Loucy (cell line): ENCODE measurements around the gene TNKS1BP1.

ENCODE experiments used
- H2AFZ ChIP-seq: fragments of 200-600 bp; sonication (generic); 2 replicates; pipeline ENCODE4 v1.6.0; 2016; ENCODE audit warnings: antibody characterized with exemption, mild to moderate bottlenecking, low read length, moderate library complexity
- H3F3A ChIP-seq: fragments of 200-600 bp; 2 replicates; pipeline ENCODE4 v1.6.0; 2016; ENCODE audit warnings: antibody characterized with exemption, low read depth, mild to moderate bottlenecking
- H3K27me3 ChIP-seq: fragments of 200-600 bp; sonication (generic); 2 replicates; pipeline ENCODE4 v1.6.1; 2014; ENCODE audit warnings: low read length, mild to moderate bottlenecking; ENCODE audit not compliant: insufficient read depth, poor library complexity, severe bottlenecking
- H3K36me3 ChIP-seq: fragments of 200-600 bp; sonication (generic); 2 replicates; pipeline ENCODE4 v1.6.1; 2016; ENCODE audit warnings: low read length; ENCODE audit not compliant: insufficient read depth
- H3K4me1 ChIP-seq: fragments of 200-600 bp; sonication (generic); 2 replicates; pipeline ENCODE4 v1.5.1; 2014; ENCODE audit warnings: low read length, mild to moderate bottlenecking; ENCODE audit not compliant: insufficient read depth, poor library complexity, severe bottlenecking
- H3K4me2 ChIP-seq: fragments of 200-600 bp; sonication (generic); 2 replicates; pipeline ENCODE4 v1.6.0; 2014; ENCODE audit warnings: antibody characterized with exemption, low read length, low read depth, mild to moderate bottlenecking; ENCODE audit not compliant: poor library complexity, severe bottlenecking
- H3K4me3 ChIP-seq: fragments of 200-600 bp; sonication (generic); 2 replicates; pipeline ENCODE4 v1.5.1; 2014; ENCODE audit warnings: low read length, mild to moderate bottlenecking, mixed read lengths; ENCODE audit not compliant: poor library complexity, severe bottlenecking
- H3K79me2 ChIP-seq: fragments of 200-600 bp; sonication (generic); 2 replicates; pipeline ENCODE4 v1.6.1; 2014; ENCODE audit warnings: low read length; ENCODE audit not compliant: insufficient read depth
- H3K9ac ChIP-seq: fragments of 200-600 bp; sonication (generic); 2 replicates; pipeline ENCODE4 v1.6.0; 2014; ENCODE audit warnings: mild to moderate bottlenecking, low read depth, low read length, moderate library complexity; ENCODE audit not compliant: poor library complexity, severe bottlenecking
- H3K9me2 ChIP-seq: fragments of 200-600 bp; sonication (generic); replicated peaks from 2 replicates; pipeline ENCODE4 v1.6.1; 2016; ENCODE audit warnings: low read depth, low read length, mixed read lengths
- H3K9me3 ChIP-seq: fragments of 200-600 bp; sonication (generic); 2 replicates; pipeline ENCODE4 v1.6.1; 2014; ENCODE audit warnings: mild to moderate bottlenecking, antibody characterized with exemption, low read length, low read depth; ENCODE audit not compliant: insufficient read depth
- H4K20me1 ChIP-seq: fragments of 200-600 bp; sonication (generic); 2 replicates; pipeline ENCODE4 v1.6.0; 2014; ENCODE audit warnings: antibody characterized with exemption, low read length, mild to moderate bottlenecking; ENCODE audit not compliant: insufficient read depth, poor library complexity, severe bottlenecking
- CTCF ChIP-seq: fragments of 200-600 bp; sonication (generic); conservative IDR thresholded peaks from 2 replicates; pipeline ENCODE4 v1.5.1; 2014; ENCODE audit warnings: mild to moderate bottlenecking, antibody characterized with exemption, low read length
- EZH2phosphoT487 ChIP-seq: fragments of 200-600 bp; IDR thresholded peaks from 2 replicates; pipeline ENCODE4 v1.6.1; 2018; ENCODE audit warnings: antibody characterized with exemption, mild to moderate bottlenecking, moderate library complexity, borderline replicate concordance

The TNKS1BP1 gene

DNA sequence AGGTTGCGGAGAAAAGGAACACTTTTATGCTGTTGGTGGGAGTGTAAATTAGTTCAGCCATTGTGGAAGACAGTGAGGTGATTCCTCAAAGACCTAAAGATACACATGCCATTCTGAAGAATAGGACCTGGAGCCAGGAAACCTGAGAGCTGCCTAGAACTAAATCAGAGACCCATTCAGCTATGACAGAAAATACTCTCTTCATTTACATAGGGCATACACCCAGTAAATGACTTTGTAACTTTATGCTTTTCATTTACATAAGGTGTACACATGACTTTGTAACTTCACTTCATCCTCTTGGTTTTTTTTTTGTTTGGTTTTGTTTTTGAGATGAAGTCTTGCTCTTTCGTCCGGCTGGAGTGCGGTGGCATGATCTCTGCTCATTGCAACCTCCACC is 62.6 kb downstream of the TNKS1BP1 start:
- H3F3A ChIP-seq: no peaks in the 10 kb centered on the region
- H3K36me3 ChIP-seq: no peaks in the 10 kb centered on the region
- H4K20me1 ChIP-seq: no peaks in the 10 kb centered on the region
- TF ChIP-seq EZH2phosphoT487: no peak
- TF ChIP-seq CTCF: no peak
- no peaks in the 10 kb centered on the region for H3K27me3 ChIP-seq
- H2AFZ ChIP-seq: no peak overlapping the region
- H3K9me2 ChIP-seq: no peaks in the 10 kb centered on the region
- no peak overlapping the region for H3K9ac ChIP-seq
- H3K4me3 ChIP-seq: no peak overlapping the region
- H3K9me3 ChIP-seq: no peaks in the 10 kb centered on the region
- no peak overlapping the region for H3K4me2 ChIP-seq
- H3K4me1 ChIP-seq: no peaks in the 10 kb centered on the region
- H3K79me2 ChIP-seq: no peaks in the 10 kb centered on the region

- H3K9me3 ChIP-seq: no peaks in the 10 kb centered on the region
- H3F3A ChIP-seq: no peaks in the 10 kb centered on the region
- H3K27me3 ChIP-seq: no peaks in the 10 kb centered on the region
- H3K79me2 ChIP-seq: no peaks in the 10 kb centered on the region
- H3K4me3 ChIP-seq: no peak overlapping the region
- no peaks in the 10 kb centered on the region for H3K4me1 ChIP-seq
- H3K9me2 ChIP-seq: no peaks in the 10 kb centered on the region
- H2AFZ ChIP-seq: no peak overlapping the region
- TF ChIP-seq CTCF (no peak), EZH2phosphoT487 (no peak)
- no peak overlapping the region for H3K4me2 ChIP-seq
- H3K9ac ChIP-seq: no peak overlapping the region
- H3K36me3 ChIP-seq: no peaks in the 10 kb centered on the region
- H4K20me1 ChIP-seq: no peaks in the 10 kb centered on the region
These were observed 63.6 kb downstream of the TNKS1BP1 start for GRCh38 chr11:57260937-57261783.

GRCh38 chr11:57256119-57256518 is 68.6 kb downstream of the TNKS1BP1 start:
- no peak for TF ChIP-seq CTCF
- no peak for TF ChIP-seq EZH2phosphoT487
- Histone ChIP-seq H3K27me3 (peaks cover 10% of the 10 kb centered on the region), H3K9ac (no peak overlapping the region), H3K79me2 (no peaks in the 10 kb centered on the region), H3K36me3 (no peaks in the 10 kb centered on the region), H3F3A (no peaks in the 10 kb centered on the region), H3K9me2 (no peaks in the 10 kb centered on the region), H4K20me1 (no peaks in the 10 kb centered on the region), H2AFZ (no peak overlapping the region), H3K4me1 (no peaks in the 10 kb centered on the region), H3K4me3 (no peak overlapping the region), H3K4me2 (no peak overlapping the region), H3K9me3 (no peaks in the 10 kb centered on the region)
